Endodermal cell (in vitro differentiated cells): Measurements from ENCODE around the gene ADRB2. TPM values are rescaled to one million over a fixed set of nuclear protein-coding genes. Genes with fewer than 3 reads are reported as not detected.

Experiments used
- DNase-seq: peaks from one replicate; pipeline ENCODE4 v3.0.0-alpha.2; 2017
- H3K27ac ChIP-seq: 2 replicates; pipeline ENCODE4 v1.5.1; 2013; ENCODE audit warnings: mild to moderate bottlenecking, low read depth, low read length, moderate library complexity
- H3K27me3 ChIP-seq: 2 replicates; pipeline ENCODE4 v1.6.1; 2013; ENCODE audit warnings: mild to moderate bottlenecking, low read length, moderate library complexity; ENCODE audit not compliant: insufficient read depth, control insufficient read depth, poor library complexity, severe bottlenecking
- H3K36me3 ChIP-seq: 2 replicates; pipeline ENCODE4 v1.7.0; 2013; ENCODE audit warnings: mild to moderate bottlenecking, low read length, moderate library complexity; ENCODE audit not compliant: control insufficient read depth, insufficient read depth
- H3K4me1 ChIP-seq: one replicate; pipeline ENCODE4 v1.7.0; 2013; ENCODE audit warnings: low read length; ENCODE audit not compliant: control insufficient read depth, insufficient read depth
- H3K4me3 ChIP-seq: 2 replicates; pipeline ENCODE4 v1.5.1; 2013; ENCODE audit warnings: mild to moderate bottlenecking, low read length, moderate library complexity
- H3K9ac ChIP-seq: 2 replicates; pipeline ENCODE4 v1.6.1; 2013; ENCODE audit warnings: mild to moderate bottlenecking, low read length, moderate library complexity; ENCODE audit not compliant: poor library complexity, severe bottlenecking; ENCODE audit errors: extremely low read depth
- H3K9me3 ChIP-seq: 2 replicates; pipeline ENCODE4 v1.6.1; 2013; ENCODE audit warnings: mild to moderate bottlenecking, low read length, moderate library complexity; ENCODE audit not compliant: control insufficient read depth
- H3K27ac Mint-ChIP-seq: 2 replicates; pipeline ENCODE4 v1.8.0; 2020; ENCODE audit warnings: mixed read lengths
- H3K27me3 Mint-ChIP-seq: 2 replicates; pipeline ENCODE4 v1.8.0; 2021; ENCODE audit warnings: mild to moderate bottlenecking, mixed read lengths; ENCODE audit not compliant: insufficient read depth
- H3K36me3 Mint-ChIP-seq: 2 replicates; pipeline ENCODE4 v1.8.0; 2020; ENCODE audit warnings: low read depth, mixed read lengths
- H3K4me1 Mint-ChIP-seq: 2 replicates; pipeline ENCODE4 v1.8.0; 2020; ENCODE audit warnings: mixed read lengths
- H3K4me3 Mint-ChIP-seq: 2 replicates; pipeline ENCODE4 v1.8.0; 2020; ENCODE audit warnings: mild to moderate bottlenecking, moderate library complexity, mixed read lengths
- H3K9me3 Mint-ChIP-seq: 2 replicates; pipeline ENCODE4 v1.8.0; 2020; ENCODE audit warnings: mild to moderate bottlenecking, mixed read lengths
- CTCF ChIP-seq: fragments of 200-600 bp; sonication (generic); conservative IDR thresholded peaks from 2 replicates; pipeline ENCODE4 v1.5.0; 2021; ENCODE audit warnings: antibody characterized with exemption, mild to moderate bottlenecking
- WGBS, 2 experiments: methylation state at CpG; one replicate each; pipeline versions ENCODE4 v1.1.5 to v1.1.7; 2013; ENCODE audit warnings: missing lambda C conversion rate in 2 of 2, mixed read lengths in 1 of 2; ENCODE audit not compliant: insufficient coverage in 1 of 2, insufficient read length in 1 of 2; 5-methylcytosine and 5-hydroxymethylcytosine counted together
- total RNA-seq, 2 donors: library from RNA; stranded (reverse); fragmentation: NEBNext Ultra II Directional in 1 of 2; extraction: Animal tissue kit (Norgen Biotek cat#: 25700) in 1 of 2; gene quantifications; 2 replicates in 1 of 2; 3 replicates in 1 of 2; pipeline ENCODE4 v1.2.1, GENCODE V29; 2021

Gene ADRB2
- total RNA-seq, 2 donors from 2014 or later = 0.20 to 0.42 TPM

DNA sequence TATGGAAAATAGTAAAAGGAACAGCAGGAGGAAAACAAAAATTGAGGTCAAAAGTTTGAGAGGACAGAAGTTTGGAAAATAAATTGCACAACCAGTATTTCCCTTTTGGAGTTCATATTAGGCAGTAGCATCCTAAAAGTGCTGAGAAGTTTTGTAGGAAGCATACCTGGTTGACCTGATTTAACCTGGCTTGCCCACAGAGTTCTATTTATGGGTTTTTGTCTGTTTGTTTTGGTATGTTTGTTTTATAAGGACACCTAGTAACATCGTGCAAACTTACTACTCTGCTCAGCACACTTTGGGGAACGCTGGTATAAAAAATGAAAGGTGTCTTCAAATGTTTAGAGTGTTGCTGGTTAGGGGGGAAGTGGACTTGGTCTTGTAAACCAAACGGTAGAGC lies 15.1 kb downstream of the ADRB2 start:
- Mint-ChIP-seq H3K27me3 (peaks cover 5% of the 10 kb centered on the region), H3K36me3 (no peaks in the 10 kb centered on the region), H3K4me3 (no peak overlapping the region), H3K27ac (no peak overlapping the region), H3K4me1 (no peaks in the 10 kb centered on the region), H3K9me3 (no peaks in the 10 kb centered on the region)
- Histone ChIP-seq H3K9me3 (no peaks in the 10 kb centered on the region), H3K9ac (no peak overlapping the region), H3K4me3 (no peak overlapping the region), H3K27me3 (no peaks in the 10 kb centered on the region), H3K36me3 (no peaks in the 10 kb centered on the region), H3K4me1 (no peaks in the 10 kb centered on the region), H3K27ac (no peak overlapping the region)
- 57 to 67% methylated on average over 3 of the region's 3 CpGs for WGBS, 2 experiments
- DNase-seq = no peak
- TF ChIP-seq CTCF = no peak

DNA sequence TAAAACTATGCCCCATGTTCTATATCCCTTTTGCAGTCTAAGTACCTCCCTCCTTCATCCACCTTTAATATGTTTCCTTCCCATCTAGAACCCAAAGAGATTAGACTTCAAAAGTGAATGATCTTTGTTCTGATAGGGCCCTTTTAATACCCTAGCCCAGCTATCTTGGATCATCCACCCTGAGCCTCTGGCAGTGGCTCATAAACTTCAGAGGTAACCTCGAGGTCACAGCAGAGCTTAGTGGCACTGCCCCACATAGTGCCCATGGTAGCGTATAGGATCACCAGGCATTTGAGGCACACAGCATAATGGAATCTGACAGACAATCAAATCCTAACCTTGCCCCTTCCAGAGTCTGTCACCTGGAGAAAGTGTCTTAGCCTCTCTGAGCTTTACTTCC lies 15.8 kb downstream of the ADRB2 start:
- H3K27me3 Mint-ChIP-seq = peaks cover 5% of the 10 kb centered on the region
- no peak for DNase-seq
- H3K27ac Mint-ChIP-seq = no peak overlapping the region
- Histone ChIP-seq H3K27me3 (no peaks in the 10 kb centered on the region), H3K36me3 (no peaks in the 10 kb centered on the region), H3K27ac (no peak overlapping the region), H3K9ac (no peak overlapping the region), H3K9me3 (no peaks in the 10 kb centered on the region), H3K4me3 (no peak overlapping the region), H3K4me1 (no peaks in the 10 kb centered on the region)
- H3K4me1 Mint-ChIP-seq = no peaks in the 10 kb centered on the region
- TF ChIP-seq CTCF = no peak
- no peaks in the 10 kb centered on the region for H3K9me3 Mint-ChIP-seq
- H3K36me3 Mint-ChIP-seq = no peaks in the 10 kb centered on the region
- 90 to 100% methylated on average over 1 to 2 of the region's 2 CpGs for WGBS, 2 experiments
- no peak overlapping the region for H3K4me3 Mint-ChIP-seq

- no peak overlapping the region for H3K4me3 ChIP-seq
- H3K27ac Mint-ChIP-seq = no peak overlapping the region
- no peaks in the 10 kb centered on the region for H3K9me3 ChIP-seq
- H3K4me1 Mint-ChIP-seq = no peaks in the 10 kb centered on the region
- no peak for TF ChIP-seq CTCF
- H3K27me3 ChIP-seq = no peaks in the 10 kb centered on the region
- H3K36me3 Mint-ChIP-seq = no peaks in the 10 kb centered on the region
- H3K36me3 ChIP-seq = no peaks in the 10 kb centered on the region
- no peaks in the 10 kb centered on the region for H3K9me3 Mint-ChIP-seq
- no peak overlapping the region for H3K27ac ChIP-seq
- no peak overlapping the region for H3K4me3 Mint-ChIP-seq
- WGBS, 2 experiments = 89 to 91% methylated on average over 8 to 10 of the region's 10 CpGs
- DNase-seq = no peak
- H3K4me1 ChIP-seq = no peaks in the 10 kb centered on the region
- peaks cover 8% of the 10 kb centered on the region for H3K27me3 Mint-ChIP-seq
- H3K9ac ChIP-seq = no peak overlapping the region
Measured at GRCh38 chr5:148843510-148844318, 17.3 kb downstream of the ADRB2 start.
